GM23338 (cell line): ENCODE measurements around the gene PA2G4. TPM values are rescaled to one million over a fixed set of nuclear protein-coding genes. Genes with fewer than 3 reads are reported as not detected.

Experiments
- ATAC-seq: fragments of 200-7000 bp; cut with Tn5 transposase; 3 replicates; pipeline ENCODE4 v1.9.1; 2020
- DNase-seq: peaks from one replicate; pipeline ENCODE4 v3.0.0-alpha.2; 2015; ENCODE audit warnings: low spot score
- H2AFZ ChIP-seq: fragments of 200-600 bp; sonication (generic); 2 replicates; pipeline ENCODE4 v1.8.0; 2016; ENCODE audit warnings: antibody characterized with exemption, mild to moderate bottlenecking, moderate library complexity
- H3F3A ChIP-seq: fragments of 200-600 bp; sonication (generic); replicated peaks from 2 replicates; pipeline ENCODE4 v1.8.0; 2017; ENCODE audit warnings: antibody characterized with exemption, mixed run types, low read depth
- H3K27ac ChIP-seq: fragments of 200-600 bp; sonication (generic); 2 replicates; pipeline ENCODE4 v1.6.1; 2016; ENCODE audit warnings: low read depth
- H3K27me3 ChIP-seq: fragments of 200-600 bp; sonication (generic); 2 replicates; pipeline ENCODE4 v1.8.0; 2016; ENCODE audit warnings: mild to moderate bottlenecking, mixed run types, moderate library complexity; ENCODE audit not compliant: insufficient read depth
- H3K36me3 ChIP-seq: fragments of 200-600 bp; sonication (generic); 2 replicates; pipeline ENCODE4 v1.8.0; 2016; ENCODE audit warnings: mild to moderate bottlenecking; ENCODE audit not compliant: insufficient read depth
- H3K4me1 ChIP-seq: fragments of 200-600 bp; sonication (generic); 2 replicates; pipeline ENCODE4 v1.8.0; 2016; ENCODE audit warnings: mild to moderate bottlenecking, moderate library complexity; ENCODE audit not compliant: insufficient read depth
- H3K4me2 ChIP-seq: fragments of 200-600 bp; sonication (generic); 2 replicates; pipeline ENCODE4 v1.7.1; 2017; ENCODE audit warnings: mixed run types
- H3K4me3 ChIP-seq: fragments of 200-600 bp; sonication (generic); 2 replicates; pipeline ENCODE4 v1.6.1; 2016; ENCODE audit warnings: mixed run types
- H3K79me2 ChIP-seq: fragments of 200-600 bp; sonication (generic); replicated peaks from 2 replicates; pipeline ENCODE4 v1.8.0; 2017; ENCODE audit warnings: mild to moderate bottlenecking; ENCODE audit not compliant: insufficient read depth
- H3K9me2 ChIP-seq: fragments of 200-600 bp; sonication (generic); 2 replicates; pipeline ENCODE4 v1.8.0; 2017; ENCODE audit not compliant: insufficient read depth
- H4K20me1 ChIP-seq: fragments of 200-600 bp; sonication (generic); replicated peaks from 2 replicates; pipeline ENCODE4 v1.8.0; 2017; ENCODE audit warnings: mild to moderate bottlenecking; ENCODE audit not compliant: insufficient read depth
- H3K27ac Mint-ChIP-seq: 2 replicates; pipeline ENCODE4 v1.8.0; 2020; ENCODE audit warnings: inconsistent platforms, mild to moderate bottlenecking, moderate library complexity, mixed read lengths
- H3K27me3 Mint-ChIP-seq: 3 replicates; pipeline ENCODE4 v1.8.0; 2022; ENCODE audit warnings: low read depth, mild to moderate bottlenecking, moderate library complexity, mixed read lengths, inconsistent platforms; ENCODE audit not compliant: insufficient read depth, poor library complexity
- H3K36me3 Mint-ChIP-seq: 3 replicates; pipeline ENCODE4 v1.8.0; 2021; ENCODE audit warnings: low read depth, mild to moderate bottlenecking, inconsistent platforms, moderate library complexity, mixed read lengths
- H3K4me1 Mint-ChIP-seq: 3 replicates; pipeline ENCODE4 v1.8.0; 2020; ENCODE audit warnings: mild to moderate bottlenecking, inconsistent platforms, mixed read lengths
- H3K4me3 Mint-ChIP-seq: 3 replicates; pipeline ENCODE4 v1.8.0; 2021; ENCODE audit warnings: moderate library complexity, mild to moderate bottlenecking, inconsistent platforms, mixed read lengths
- H3K9me3 Mint-ChIP-seq: 3 replicates; pipeline ENCODE4 v1.8.0; 2020; ENCODE audit warnings: moderate library complexity, mild to moderate bottlenecking, inconsistent platforms, mixed read lengths
- CREB1 ChIP-seq: fragments of 250-450 bp; sonication (Bioruptor Pico); IDR thresholded peaks from 2 replicates; pipeline ENCODE4 v1.5.0; 2020; ENCODE audit warnings: low read depth, mild to moderate bottlenecking, moderate library complexity
- EZH2phosphoT487 ChIP-seq: fragments of 200-600 bp; sonication (generic); IDR thresholded peaks from one replicate; pipeline ENCODE4 v1.8.1; 2018; ENCODE audit warnings: antibody characterized with exemption; ENCODE audit not compliant: unreplicated experiment
- POLR2AphosphoS5 ChIP-seq: IDR thresholded peaks from 2 replicates; pipeline ENCODE4 v1.6.1; 2016; ENCODE audit warnings: antibody characterized with exemption, low read depth
- ZNF114 ChIP-seq: fragments of 250-450 bp; sonication (Bioruptor Pico); IDR thresholded peaks from 2 replicates; pipeline ENCODE4 v1.5.0; 2020; ENCODE audit warnings: mild to moderate bottlenecking, moderate library complexity
- ZNF331 ChIP-seq: fragments of 250-450 bp; sonication (Bioruptor Pico); IDR thresholded peaks from 2 replicates; pipeline ENCODE4 v1.5.0; 2020; ENCODE audit warnings: low read depth, mild to moderate bottlenecking, moderate library complexity
- ZNF462 ChIP-seq: fragments of 250-450 bp; sonication (Bioruptor Pico); IDR thresholded peaks from 2 replicates; pipeline ENCODE4 v1.5.0; 2020; ENCODE audit warnings: mild to moderate bottlenecking, moderate library complexity
- polyA plus RNA-seq: library from polyadenylated mRNA; unstranded; fragments of >200 nt; fragmentation: Nextera tagmentation; extraction: Ambion mirVana; gene quantifications from 2 replicates; pipeline ENCODE4 v1.2.1, GENCODE V29; 2016
- total RNA-seq: library from RNA; depleted of rRNA; stranded (reverse); fragments of >200 nt; shearing (Covaris generic); gene quantifications from 2 replicates; pipeline ENCODE4 v1.2.3, GENCODE V29; 2014
- TF ChIP-seq, protein P1 (sequence below), 2 experiments: fragments of 200-600 bp in 1 of 2; sonication (generic) in 1 of 2; conservative IDR thresholded peaks; 2 replicates each; pipeline versions ENCODE4 v1.5.1 to v1.6.1; 2016 to 2017; ENCODE audit warnings: antibody characterized with exemption in 2 of 2, low read depth in 2 of 2, mild to moderate bottlenecking in 2 of 2, moderate library complexity in 1 of 2

Gene PA2G4
- total and polyA plus RNA-seq, 2 experiments from 2014 or later = 237 to 373 TPM

DNA sequence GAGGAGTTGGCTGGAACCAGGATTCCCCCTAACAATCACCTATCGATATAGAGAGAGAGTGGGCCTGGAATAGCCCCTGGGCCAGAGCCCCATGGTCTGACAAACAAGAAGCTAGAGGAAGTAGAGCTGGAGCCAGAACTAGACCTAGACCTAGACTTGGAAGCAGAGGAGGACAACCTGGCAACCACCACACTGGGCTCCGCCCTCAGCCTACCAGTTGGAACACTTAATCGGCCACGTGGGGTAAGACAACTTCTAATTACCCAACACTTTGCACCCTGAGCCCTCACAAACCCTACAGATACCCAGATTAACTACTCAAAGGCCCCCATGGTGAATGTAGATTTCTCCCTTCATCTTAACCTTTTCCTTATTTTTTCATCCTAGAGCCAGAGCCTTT, 4.6 kb upstream of the PA2G4 start (continued):
- no peak for TF ChIP-seq ZNF462
- no peak for TF ChIP-seq ZNF114 (CRISPR knock-in tag)
- TF ChIP-seq POLR2AphosphoS5 = no peak
- TF ChIP-seq ZNF331 (CRISPR knock-in tag) = no peak
- TF ChIP-seq, protein P1, sequence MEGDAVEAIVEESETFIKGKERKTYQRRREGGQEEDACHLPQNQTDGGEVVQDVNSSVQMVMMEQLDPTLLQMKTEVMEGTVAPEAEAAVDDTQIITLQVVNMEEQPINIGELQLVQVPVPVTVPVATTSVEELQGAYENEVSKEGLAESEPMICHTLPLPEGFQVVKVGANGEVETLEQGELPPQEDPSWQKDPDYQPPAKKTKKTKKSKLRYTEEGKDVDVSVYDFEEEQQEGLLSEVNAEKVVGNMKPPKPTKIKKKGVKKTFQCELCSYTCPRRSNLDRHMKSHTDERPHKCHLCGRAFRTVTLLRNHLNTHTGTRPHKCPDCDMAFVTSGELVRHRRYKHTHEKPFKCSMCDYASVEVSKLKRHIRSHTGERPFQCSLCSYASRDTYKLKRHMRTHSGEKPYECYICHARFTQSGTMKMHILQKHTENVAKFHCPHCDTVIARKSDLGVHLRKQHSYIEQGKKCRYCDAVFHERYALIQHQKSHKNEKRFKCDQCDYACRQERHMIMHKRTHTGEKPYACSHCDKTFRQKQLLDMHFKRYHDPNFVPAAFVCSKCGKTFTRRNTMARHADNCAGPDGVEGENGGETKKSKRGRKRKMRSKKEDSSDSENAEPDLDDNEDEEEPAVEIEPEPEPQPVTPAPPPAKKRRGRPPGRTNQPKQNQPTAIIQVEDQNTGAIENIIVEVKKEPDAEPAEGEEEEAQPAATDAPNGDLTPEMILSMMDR (conservative IDR thresholded peaks at IDR 0.05; ENCODE audit: low read depth in 2 of 2) = no peak

- Mint-ChIP-seq H3K4me1 (peaks cover 11% of the 10 kb centered on the region), H3K36me3 (peaks cover 74% of the 10 kb centered on the region), H3K27ac (no peak overlapping the region), H3K9me3 (no peaks in the 10 kb centered on the region), H3K27me3 (peaks cover 14% of the 10 kb centered on the region), H3K4me3 (no peak overlapping the region; the same call in 2 of the 3 replicates)
- peaks cover 38% of the 10 kb centered on the region for H3K36me3 ChIP-seq
- no peak overlapping the region for H2AFZ ChIP-seq
- peaks cover 16% of the 10 kb centered on the region for H3K79me2 ChIP-seq
- H3K4me2 ChIP-seq = no peak overlapping the region
- H3K4me1 ChIP-seq = peaks cover 16% of the 10 kb centered on the region
- H3K9me2 ChIP-seq = no peaks in the 10 kb centered on the region
- ATAC-seq (no peak), DNase-seq (no peak)
- no peak overlapping the region for H3K27ac ChIP-seq
- H3F3A ChIP-seq = peaks cover 26% of the 10 kb centered on the region
- H3K27me3 ChIP-seq = no peaks in the 10 kb centered on the region
- H3K4me3 ChIP-seq = no peak overlapping the region
- no peak for TF ChIP-seq CREB1
- no peak for TF ChIP-seq ZNF331 (CRISPR knock-in tag)
- TF ChIP-seq EZH2phosphoT487 = no peak
- TF ChIP-seq POLR2AphosphoS5 = no peak
- TF ChIP-seq, protein P1 (conservative IDR thresholded peaks at IDR 0.05; ENCODE audit: low read depth in 2 of 2) = no peak
- H4K20me1 ChIP-seq = peaks cover 9% of the 10 kb centered on the region
Measured at GRCh38 chr12:56101045-56101444, 3.3 kb upstream of the PA2G4 start.
